Esophagus muscularis mucosa (tissue), 4 donors: ENCODE results near the gene HPF1. TPM values are rescaled to one million over a fixed set of nuclear protein-coding genes. Genes with fewer than 3 reads are reported as not detected.

Experiments used
- DNase-seq: peaks from one replicate; pipeline ENCODE4 v3.0.0-alpha.2; 2017; ENCODE audit errors: extremely low spot score
- H3K27ac ChIP-seq, 4 donors: fragments of 200-600 bp; sonication (generic); replicated peaks in 1 of 4; 1 replicate in 3 of 4; 2 replicates in 1 of 4; pipeline ENCODE4 v1.5.1; 2016 to 2019; ENCODE audit warnings: mild to moderate bottlenecking in 1 of 4
- H3K27me3 ChIP-seq, 4 donors: fragments of 200-600 bp; sonication (generic); one replicate each; pipeline versions ENCODE4 v1.5.1 to v1.6.0; 2016 to 2019
- H3K36me3 ChIP-seq, 4 donors: fragments of 200-600 bp; sonication (generic); one replicate each; pipeline ENCODE4 v1.5.1; 2016 to 2019
- H3K4me1 ChIP-seq, 4 donors: fragments of 200-600 bp; sonication (generic); one replicate each; pipeline ENCODE4 v1.5.1; 2016 to 2019
- H3K4me3 ChIP-seq, 4 donors: fragments of 200-600 bp; sonication (generic); 1 replicate in 2 of 4; 2 replicates in 2 of 4; pipeline ENCODE4 v1.5.1; 2016 to 2019; ENCODE audit warnings: mild to moderate bottlenecking in 4 of 4, moderate library complexity in 1 of 4
- H3K9me3 ChIP-seq, 4 donors: fragments of 200-600 bp; sonication (generic); 1 replicate in 3 of 4; 2 replicates in 1 of 4; pipeline ENCODE4 v1.5.1; 2016 to 2019
- CTCF ChIP-seq, 3 experiments: fragments of 200-600 bp in 2 of 3; fragments of 450-650 bp in 1 of 3; sonication (generic) in 2 of 3; IDR thresholded peaks; one replicate each; pipeline ENCODE4 v1.5.1; 2017 to 2019; ENCODE audit warnings: antibody characterized with exemption in 3 of 3, mild to moderate bottlenecking in 2 of 3, moderate library complexity in 1 of 3
- EP300 ChIP-seq: sonication (generic); formaldehyde crosslinking; IDR thresholded peaks from one replicate; pipeline ENCODE4 v1.6.1; 2017; ENCODE audit warnings: antibody characterized with exemption
- POLR2A ChIP-seq: fragments of 450-650 bp; IDR thresholded peaks from one replicate; pipeline ENCODE4 v1.6.1; 2017; ENCODE audit warnings: antibody characterized with exemption, moderate library complexity, mild to moderate bottlenecking, low read depth
- POLR2AphosphoS5 ChIP-seq, 2 donors: sonication (generic); formaldehyde crosslinking; IDR thresholded peaks; one replicate each; pipeline ENCODE4 v1.6.1; 2017; ENCODE audit warnings: antibody characterized with exemption in 2 of 2
- WGBS: methylation state at CpG from one replicate; pipeline ENCODE4 v1.1.5; 2018; 5-methylcytosine and 5-hydroxymethylcytosine counted together
- intact Hi-C: fragments of 100-400 bp; cut with DNase I; formaldehyde crosslinking; loops from one replicate; pipeline ENCODE4 v1.15.1; 2023
- total RNA-seq, 4 donors: library from RNA; depleted of rRNA; stranded (reverse); fragments of >200 nt; gene quantifications; one replicate each; pipeline versions ENCODE4 v1.1.0 to v1.2.1, GENCODE V29; 2016

The HPF1 gene
- total RNA-seq, 4 donors from 2014 or later, result 15.2 to 33.1 (median 17.7) TPM

- no peak for DNase-seq
- WGBS, result 85% methylated on average over 3 of the region's 3 CpGs
- H3K27me3 ChIP-seq, result no peaks in the 10 kb centered on the region
- H3K27ac ChIP-seq, result no peak overlapping the region
- H3K36me3 ChIP-seq, result no peaks in the 10 kb centered on the region
- no peak overlapping the region for H3K4me3 ChIP-seq
- H3K4me1 ChIP-seq, result no peaks in the 10 kb centered on the region
- no peak for TF ChIP-seq CTCF (IDR thresholded peaks at IDR 0.05)
- TF ChIP-seq EP300, result no peak
- no peak for TF ChIP-seq POLR2AphosphoS5 (IDR thresholded peaks at IDR 0.05)
- TF ChIP-seq POLR2A, result no peak
- H3K9me3 ChIP-seq, result no peaks in the 10 kb centered on the region
- intact Hi-C loops, result no loop called here
Measured at GRCh38 chr4:169766741-169767140, 9.0 kb upstream of the HPF1 start.

GRCh38 chr4:169765835-169766234 lies 8.1 kb upstream of the HPF1 start:
- H3K9me3 ChIP-seq, result no peaks in the 10 kb centered on the region
- WGBS, result 70% methylated on average over 2 of the region's 2 CpGs
- no peak for TF ChIP-seq POLR2AphosphoS5 (IDR thresholded peaks at IDR 0.05)
- no peak for TF ChIP-seq EP300
- TF ChIP-seq POLR2A, result no peak
- TF ChIP-seq CTCF (IDR thresholded peaks at IDR 0.05), result no peak
- H3K4me1 ChIP-seq, result no peaks in the 10 kb centered on the region
- no peak overlapping the region for H3K27ac ChIP-seq
- H3K27me3 ChIP-seq, result no peaks in the 10 kb centered on the region
- intact Hi-C loops, result no loop called here
- H3K4me3 ChIP-seq, result no peak overlapping the region
- no peak for DNase-seq
- H3K36me3 ChIP-seq, result no peaks in the 10 kb centered on the region

GRCh38 chr4:169761846-169762245 lies 4.1 kb upstream of the HPF1 start:
- Histone ChIP-seq H3K4me3 (no peak overlapping the region), H3K27me3 (no peaks in the 10 kb centered on the region), H3K27ac (no peak overlapping the region), H3K9me3 (no peaks in the 10 kb centered on the region), H3K4me1 (peaks cover 3 to 11% (median 10%) of the 10 kb centered on the region in 4 donors), H3K36me3 (no peaks in the 10 kb centered on the region)
- no peak for TF ChIP-seq POLR2AphosphoS5 (IDR thresholded peaks at IDR 0.05)
- TF ChIP-seq POLR2A, result no peak
- no peak for TF ChIP-seq EP300
- no peak for TF ChIP-seq CTCF (IDR thresholded peaks at IDR 0.05)
- no peak for DNase-seq
- 65% methylated on average over 4 of the region's 4 CpGs for WGBS
- intact Hi-C loops, result no loop called here

GRCh38 chr4:169758401-169758962 lies 738 bp upstream of the HPF1 start:
- no peaks in the 10 kb centered on the region for H3K9me3 ChIP-seq
- peak overlapping the region; percentile 75 to 91 (median 80) for H3K4me3 ChIP-seq
- intact Hi-C loops, result loop anchor here (5.0 kb wide), 2 partner anchors 136 to 269 kb away; partner anchors contain the start of genes CLCN3 and MFAP3L
- no peak for DNase-seq
- H3K27ac ChIP-seq, result peak overlapping the region; percentile 70 to 86 (median 78)
- peaks cover 0 to under 1% (median under 1%) of the 10 kb centered on the region in 4 donors for H3K36me3 ChIP-seq
- peaks cover 10 to 25% (median 23%) of the 10 kb centered on the region in 4 donors for H3K4me1 ChIP-seq
- H3K27me3 ChIP-seq, result no peaks in the 10 kb centered on the region
- TF ChIP-seq POLR2AphosphoS5 (IDR thresholded peaks at IDR 0.05), result no peak
- TF ChIP-seq CTCF (IDR thresholded peaks at IDR 0.05), result no peak
- TF ChIP-seq POLR2A, result no peak
- no peak for TF ChIP-seq EP300
- 72% methylated on average over 11 of the region's 11 CpGs for WGBS
